ENCODE results near the gene KRT32.

DNA sequence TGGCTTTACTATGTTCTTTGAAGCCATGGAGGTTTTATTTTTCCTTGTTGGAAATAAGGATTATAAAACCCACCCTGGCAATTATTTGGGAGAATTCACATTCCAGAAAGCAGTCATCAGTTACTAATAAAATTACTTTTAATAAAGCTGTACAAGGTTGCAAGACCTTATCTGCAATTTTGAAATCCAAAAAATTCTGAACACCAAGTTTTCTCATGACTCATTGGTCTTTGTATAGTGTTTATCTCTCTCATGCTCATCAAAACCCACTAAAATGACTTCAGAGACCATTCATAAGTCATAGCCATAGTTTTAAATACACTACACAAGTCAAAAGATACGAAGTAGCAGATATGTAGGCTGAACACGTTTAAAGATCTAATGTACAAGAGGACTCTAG lies 20.4 kb downstream of the KRT32 start:
- TF ChIP-seq POLR2A (IDR thresholded peaks at IDR 0.05) (no peak), POLR2AphosphoS5 (IDR thresholded peaks at IDR 0.05) (no peak)
- TF ChIP-seq, protein P1, sequence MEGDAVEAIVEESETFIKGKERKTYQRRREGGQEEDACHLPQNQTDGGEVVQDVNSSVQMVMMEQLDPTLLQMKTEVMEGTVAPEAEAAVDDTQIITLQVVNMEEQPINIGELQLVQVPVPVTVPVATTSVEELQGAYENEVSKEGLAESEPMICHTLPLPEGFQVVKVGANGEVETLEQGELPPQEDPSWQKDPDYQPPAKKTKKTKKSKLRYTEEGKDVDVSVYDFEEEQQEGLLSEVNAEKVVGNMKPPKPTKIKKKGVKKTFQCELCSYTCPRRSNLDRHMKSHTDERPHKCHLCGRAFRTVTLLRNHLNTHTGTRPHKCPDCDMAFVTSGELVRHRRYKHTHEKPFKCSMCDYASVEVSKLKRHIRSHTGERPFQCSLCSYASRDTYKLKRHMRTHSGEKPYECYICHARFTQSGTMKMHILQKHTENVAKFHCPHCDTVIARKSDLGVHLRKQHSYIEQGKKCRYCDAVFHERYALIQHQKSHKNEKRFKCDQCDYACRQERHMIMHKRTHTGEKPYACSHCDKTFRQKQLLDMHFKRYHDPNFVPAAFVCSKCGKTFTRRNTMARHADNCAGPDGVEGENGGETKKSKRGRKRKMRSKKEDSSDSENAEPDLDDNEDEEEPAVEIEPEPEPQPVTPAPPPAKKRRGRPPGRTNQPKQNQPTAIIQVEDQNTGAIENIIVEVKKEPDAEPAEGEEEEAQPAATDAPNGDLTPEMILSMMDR (IDR thresholded peaks at IDR 0.05): no peak
